ENCODE data around the gene CFAP97. TPM values are rescaled to one million over a fixed set of nuclear protein-coding genes. Genes with fewer than 3 reads are reported as not detected.
A peak's percentile ranks its signal among the peaks of the same experiment; 100 is the strongest.

CFAP97 gene
- total RNA-seq, 4 donors from 2014 or later, result 27.7 to 34.7 (median 32.0) TPM

GRCh38 chr4:185145572-185145971, 58.2 kb downstream of the CFAP97 start:
- ATAC-seq (ENCODE audit: low FRiP score), result no peak
- TF ChIP-seq CTCF (IDR thresholded peaks at IDR 0.05), result no peak

GRCh38 chr4:185144601-185145240, 59.1 kb downstream of the CFAP97 start:
- TF ChIP-seq CTCF (IDR thresholded peaks at IDR 0.05), result no peak
- ATAC-seq (ENCODE audit: low FRiP score), result no peak
- DNase-seq (ENCODE audit: low spot score), result no peak

More at GRCh38 chr4:185145572-185145971, 58.2 kb downstream of the CFAP97 start:
- no peak for DNase-seq (ENCODE audit: low spot score)

- no peak for TF ChIP-seq CTCF (IDR thresholded peaks at IDR 0.05)
- DNase-seq (ENCODE audit: low spot score) (no peak), ATAC-seq (ENCODE audit: low FRiP score) (peak; percentile 37)
Measured at GRCh38 chr4:185143601-185143969, 60.2 kb downstream of the CFAP97 start.

- DNase-seq (ENCODE audit: low spot score) (peak; percentile 62), ATAC-seq (ENCODE audit: low FRiP score) (peak; percentile 97)
- TF ChIP-seq CTCF (IDR thresholded peaks at IDR 0.05), result peak in 1 of 3 donors; percentile 29
Measured at GRCh38 chr4:185142912-185143600, 60.7 kb downstream of the CFAP97 start, which contains the start of gene SLC25A4. Gene SLC25A4 (plus strand): TSS chr4:185143266. CDS start chr4:185143373, 107 bp downstream.

- TF ChIP-seq CTCF (IDR thresholded peaks at IDR 0.05), result no peak
- ATAC-seq (ENCODE audit: low FRiP score), result no peak
- no peak for DNase-seq (ENCODE audit: low spot score)
Measured at GRCh38 chr4:185142564-185142911, 61.3 kb downstream of the CFAP97 start.

GRCh38 chr4:185141777-185142176, 62.0 kb downstream of the CFAP97 start:
- TF ChIP-seq CTCF (IDR thresholded peaks at IDR 0.05), result no peak
- ATAC-seq (ENCODE audit: low FRiP score) (no peak), DNase-seq (ENCODE audit: low spot score) (no peak)

GRCh38 chr4:185139736-185140135, 64.1 kb downstream of the CFAP97 start:
- ATAC-seq (ENCODE audit: low FRiP score) (no peak), DNase-seq (ENCODE audit: low spot score) (no peak)
- no peak for TF ChIP-seq CTCF (IDR thresholded peaks at IDR 0.05)

Data from omental fat pad (tissue), 4 donors.